HG03575 (cell line): ENCODE results near the gene GOSR2.
"Not testable (repeated sequence)": the region's sequence is repeated elsewhere in the genome, so short reads cannot be mapped to it uniquely, and the experiment has no call there.

ENCODE experiments used
- ATAC-seq: cut with Tn5 transposase; IDR thresholded peaks from one replicate; pipeline ENCODE4 v1.9.1; 2021; ENCODE audit not compliant: unreplicated experiment, insufficient number of reproducible peaks, low FRiP score; ENCODE audit errors: extremely low read depth

The GOSR2 gene

GRCh38 chr17:46978489-46979146 is 55.7 kb downstream of the GOSR2 start:
- ATAC-seq: no peak

GRCh38 chr17:46979147-46979863 is 56.3 kb downstream of the GOSR2 start, which contains the start of gene RPRML:
Gene RPRML, minus strand, starts transcription at chr17:46979253. Its CDS starts 246 bp downstream, at chr17:46979007.
- ATAC-seq: no peak

GRCh38 chr17:46982577-46982976 is 59.6 kb downstream of the GOSR2 start:
- ATAC-seq: no peak

- ATAC-seq: no peak
Observed at GRCh38 chr17:46983782-46984181, 60.8 kb downstream of the GOSR2 start.

GRCh38 chr17:46984341-46984740 is 61.4 kb downstream of the GOSR2 start:
- no peak for ATAC-seq

- no peak for ATAC-seq
Observed at GRCh38 chr17:46984892-46985291, 61.9 kb downstream of the GOSR2 start.

GRCh38 chr17:46986366-46986765 is 63.4 kb downstream of the GOSR2 start:
- ATAC-seq: no peak

GRCh38 chr17:46987927-46988326 is 65.0 kb downstream of the GOSR2 start:
- ATAC-seq: not testable (repeated sequence)

GRCh38 chr17:46989637-46990431 is 66.9 kb downstream of the GOSR2 start:
- no peak for ATAC-seq

- no peak for ATAC-seq
Observed at GRCh38 chr17:46991617-46992016, 68.7 kb downstream of the GOSR2 start.
